Activated T-cell treated with anti-CD3 and anti-CD28 coated beads, Interleukin-2, amount 50 U/mL, for 48 hours (primary cell): ENCODE data around the gene PRSS22.
A peak's percentile ranks its signal among the peaks of the same experiment; 100 is the strongest.

ENCODE experiments used
- DNase-seq, 2 experiments: peaks; one replicate each; pipeline ENCODE4 v3.0.0-alpha.2; 2020

PRSS22 gene

GRCh38 chr16:2848933-2849725 is 8.8 kb downstream of the PRSS22 start:
- DNase-seq, result no peak

- no peak for DNase-seq
Measured at GRCh38 chr16:2846511-2847310, 11.3 kb downstream of the PRSS22 start.

- no peak for DNase-seq
Measured at GRCh38 chr16:2845116-2845515, 12.9 kb downstream of the PRSS22 start.

- DNase-seq, result no peak
Measured at GRCh38 chr16:2843526-2843925, 14.4 kb downstream of the PRSS22 start.

- peak; percentile 90 to 92 for DNase-seq
Measured at GRCh38 chr16:2842340-2843000, 15.5 kb downstream of the PRSS22 start.

- DNase-seq, result peak in 1 of 2 experiments; percentile 43
Measured at GRCh38 chr16:2841606-2842339, 16.2 kb downstream of the PRSS22 start.

GRCh38 chr16:2840914-2841313 is 17.1 kb downstream of the PRSS22 start:
- DNase-seq, result no peak

GRCh38 chr16:2839650-2840450 is 18.1 kb downstream of the PRSS22 start:
- no peak for DNase-seq

- DNase-seq, result peak; percentile 73 to 77
Measured at GRCh38 chr16:2838928-2839327, 19.0 kb downstream of the PRSS22 start.

GRCh38 chr16:2836646-2837508 is 21.1 kb downstream of the PRSS22 start:
- DNase-seq, result no peak

- no peak for DNase-seq
Measured at GRCh38 chr16:2835638-2836493, 22.1 kb downstream of the PRSS22 start.

GRCh38 chr16:2834968-2835367 is 23.0 kb downstream of the PRSS22 start:
- no peak for DNase-seq

- no peak for DNase-seq
Measured at GRCh38 chr16:2833776-2834175, 24.2 kb downstream of the PRSS22 start.

GRCh38 chr16:2831203-2831602 is 26.8 kb downstream of the PRSS22 start:
- DNase-seq, result no peak

- DNase-seq, result no peak
Measured at GRCh38 chr16:2830355-2830695, 27.6 kb downstream of the PRSS22 start.

- DNase-seq, result no peak
Measured at GRCh38 chr16:2829501-2830354, 28.2 kb downstream of the PRSS22 start, which contains the start of gene ZG16B. ZG16B (plus strand) TSS chr16:2830303; CDS start chr16:2830442, 139 bp downstream.

GRCh38 chr16:2828876-2829430 is 29.0 kb downstream of the PRSS22 start:
- no peak for DNase-seq

GRCh38 chr16:2828521-2828840 is 29.5 kb downstream of the PRSS22 start:
- DNase-seq, result no peak
